Trophoblast cell (in vitro differentiated cells and primary cell): Measurements from ENCODE around the gene POMT2.

Experiments
- DNase-seq, 2 donors: peaks; one replicate each; pipeline ENCODE4 v3.0.0-alpha.2; 2016
- H2AFZ ChIP-seq: 2 replicates; pipeline ENCODE4 v1.6.1; 2013; ENCODE audit warnings: low read length, moderate library complexity, mild to moderate bottlenecking; ENCODE audit not compliant: insufficient read depth, poor library complexity
- H2AK5ac ChIP-seq: 2 replicates; pipeline ENCODE4 v1.6.1; 2013; ENCODE audit warnings: mild to moderate bottlenecking, low read length
- H2BK120ac ChIP-seq: 2 replicates; pipeline ENCODE4 v1.6.1; 2013; ENCODE audit warnings: low read length, mild to moderate bottlenecking, moderate library complexity; ENCODE audit not compliant: insufficient read depth, poor library complexity
- H2BK12ac ChIP-seq: 2 replicates; pipeline ENCODE4 v1.6.1; 2013; ENCODE audit warnings: mild to moderate bottlenecking, low read length, moderate library complexity
- H2BK5ac ChIP-seq: 2 replicates; pipeline ENCODE4 v1.6.1; 2013; ENCODE audit warnings: low read length, low read depth, moderate library complexity, mild to moderate bottlenecking; ENCODE audit not compliant: poor library complexity
- H3K14ac ChIP-seq: 2 replicates; pipeline ENCODE4 v1.6.1; 2013; ENCODE audit warnings: mild to moderate bottlenecking, low read length
- H3K18ac ChIP-seq: 2 replicates; pipeline ENCODE4 v1.6.1; 2013; ENCODE audit warnings: mild to moderate bottlenecking, low read length
- H3K23ac ChIP-seq: 2 replicates; pipeline ENCODE4 v1.6.1; 2013; ENCODE audit warnings: low read length
- H3K27ac ChIP-seq: 2 replicates; pipeline ENCODE4 v1.5.1; 2013; ENCODE audit warnings: low read depth, mild to moderate bottlenecking, inconsistent platforms, low read length, moderate library complexity
- H3K27me3 ChIP-seq: 2 replicates; pipeline ENCODE4 v1.6.1; 2013; ENCODE audit warnings: inconsistent platforms, mild to moderate bottlenecking, low read length, moderate library complexity; ENCODE audit not compliant: insufficient read depth
- H3K36me3 ChIP-seq, 2 experiments: 1 replicate in 1 of 2; 2 replicates in 1 of 2; pipeline ENCODE4 v1.6.1; 2013; ENCODE audit warnings: low read length in 2 of 2, mild to moderate bottlenecking in 2 of 2, moderate library complexity in 1 of 2; ENCODE audit not compliant: insufficient read depth in 2 of 2, control insufficient read depth in 1 of 2
- H3K4ac ChIP-seq: 2 replicates; pipeline ENCODE4 v1.6.1; 2013; ENCODE audit warnings: low read depth, mild to moderate bottlenecking, low read length, moderate library complexity
- H3K4me1 ChIP-seq, 2 experiments: 1 replicate in 1 of 2; 2 replicates in 1 of 2; pipeline ENCODE4 v1.6.1; 2013; ENCODE audit warnings: low read length in 2 of 2, mild to moderate bottlenecking in 2 of 2, moderate library complexity in 1 of 2; ENCODE audit not compliant: insufficient read depth in 2 of 2, control insufficient read depth in 1 of 2
- H3K4me2 ChIP-seq: 2 replicates; pipeline ENCODE4 v1.6.1; 2013; ENCODE audit warnings: inconsistent platforms, mild to moderate bottlenecking, low read length, moderate library complexity
- H3K4me3 ChIP-seq: 2 replicates; pipeline ENCODE4 v1.5.1; 2013; ENCODE audit warnings: mild to moderate bottlenecking, low read depth, low read length, inconsistent platforms
- H3K79me1 ChIP-seq: one replicate; pipeline ENCODE4 v1.6.1; 2013; ENCODE audit warnings: low read length
- H3K79me2 ChIP-seq: 2 replicates; pipeline ENCODE4 v1.6.1; 2013; ENCODE audit warnings: low read length, mild to moderate bottlenecking; ENCODE audit not compliant: control insufficient read depth, insufficient read depth, poor library complexity
- H3K9ac ChIP-seq: 2 replicates; pipeline ENCODE4 v1.6.1; 2013; ENCODE audit warnings: mild to moderate bottlenecking, low read length
- H3K9me3 ChIP-seq: 2 replicates; pipeline ENCODE4 v1.6.1; 2013; ENCODE audit warnings: low read depth, mild to moderate bottlenecking, control low read depth, inconsistent platforms, low read length; ENCODE audit not compliant: insufficient read depth
- H4K12ac ChIP-seq: 2 replicates; pipeline ENCODE4 v1.6.1; 2013; ENCODE audit warnings: low read depth, mild to moderate bottlenecking, low read length, moderate library complexity
- H4K8ac ChIP-seq: 2 replicates; pipeline ENCODE4 v1.6.1; 2013; ENCODE audit warnings: low read depth, mild to moderate bottlenecking, low read length, moderate library complexity
- H4K91ac ChIP-seq: one replicate; pipeline ENCODE4 v1.6.1; 2013; ENCODE audit warnings: low read depth, mild to moderate bottlenecking, low read length, moderate library complexity
- WGBS: extraction: QIAGEN DNeasy Blood & Tissue Kit; methylation state at CpG from one replicate; pipeline ENCODE4 v1.1.7; 2013; ENCODE audit warnings: missing lambda C conversion rate; ENCODE audit not compliant: insufficient read length, insufficient coverage; ENCODE audit errors: extremely low coverage; 5-methylcytosine and 5-hydroxymethylcytosine counted together

Gene POMT2

DNA sequence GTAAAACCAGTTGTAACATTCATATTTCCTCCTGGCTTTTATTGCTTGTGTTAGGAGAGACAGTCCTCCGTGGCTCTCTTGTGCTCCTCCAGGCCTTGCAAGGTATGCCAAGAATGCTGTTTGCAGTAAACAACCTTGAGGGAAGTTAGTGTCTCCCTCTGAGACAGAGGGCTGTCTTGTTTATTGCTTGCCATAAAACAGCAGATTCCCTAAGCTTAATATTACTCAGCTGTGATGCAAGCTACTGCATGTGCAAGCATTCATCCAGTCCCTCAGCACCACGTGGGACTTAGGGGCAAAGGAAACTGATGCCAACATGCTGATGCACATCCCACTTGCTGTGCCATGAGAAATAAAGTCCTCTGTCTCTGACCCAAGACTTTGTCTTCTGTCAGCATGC lies 6.6 kb downstream of the POMT2 start:
- no peak overlapping the region for H3K23ac ChIP-seq
- no peaks in the 10 kb centered on the region for H3K27me3 ChIP-seq
- H3K4me1 ChIP-seq: peaks cover 22% of the 10 kb centered on the region in 2 experiments
- no CpG with 5 or more reads among the region's 2 CpGs for WGBS
- H3K9me3 ChIP-seq: no peaks in the 10 kb centered on the region
- peaks cover 4% of the 10 kb centered on the region for H3K79me2 ChIP-seq
- H4K8ac ChIP-seq: no peak overlapping the region
- peak overlapping the region; percentile 59 for H2BK5ac ChIP-seq
- no peak overlapping the region for H4K12ac ChIP-seq
- no peaks in the 10 kb centered on the region for H3K36me3 ChIP-seq
- DNase-seq: peak; percentile 41 to 82
- no peak overlapping the region for H2BK12ac ChIP-seq
- H3K4me3 ChIP-seq: no peak overlapping the region
- H2AK5ac ChIP-seq: no peak overlapping the region
- no peak overlapping the region for H2AFZ ChIP-seq
- no peak overlapping the region for H3K9ac ChIP-seq
- peak overlapping the region; percentile 81 for H4K91ac ChIP-seq
- H3K4me2 ChIP-seq: peak overlapping the region; percentile 28
- peaks cover 21% of the 10 kb centered on the region for H3K79me1 ChIP-seq
- peak overlapping the region; percentile 85 for H3K27ac ChIP-seq
- H3K4ac ChIP-seq: no peak overlapping the region
- H3K18ac ChIP-seq: no peak overlapping the region
- H3K14ac ChIP-seq: no peak overlapping the region
- peak overlapping the region; percentile 8 for H2BK120ac ChIP-seq

GRCh38 chr14:77313371-77313770 lies 7.3 kb downstream of the POMT2 start:
- H3K4me3 ChIP-seq: no peak overlapping the region
- peaks cover 4% of the 10 kb centered on the region for H3K79me2 ChIP-seq
- no peaks in the 10 kb centered on the region for H3K9me3 ChIP-seq
- H3K4me2 ChIP-seq: no peak overlapping the region
- H3K79me1 ChIP-seq: peaks cover 21% of the 10 kb centered on the region
- H3K14ac ChIP-seq: peak overlapping the region; percentile 58
- H3K27me3 ChIP-seq: no peaks in the 10 kb centered on the region
- no peak overlapping the region for H4K12ac ChIP-seq
- peak overlapping the region; percentile 85 for H3K27ac ChIP-seq
- H2BK120ac ChIP-seq: peak overlapping the region; percentile 8
- H4K8ac ChIP-seq: no peak overlapping the region
- no peak overlapping the region for H3K23ac ChIP-seq
- H4K91ac ChIP-seq: peak overlapping the region; percentile 78
- peak overlapping the region; percentile 16 for H3K4ac ChIP-seq
- H3K4me1 ChIP-seq: peaks cover 22% of the 10 kb centered on the region in 2 experiments
- H2BK12ac ChIP-seq: peak overlapping the region; percentile 74
- no peak overlapping the region for H3K18ac ChIP-seq
- no peak overlapping the region for H3K9ac ChIP-seq
- no peak overlapping the region for H2AFZ ChIP-seq
- H2BK5ac ChIP-seq: peak overlapping the region; percentile 61
- no peak overlapping the region for H2AK5ac ChIP-seq
- WGBS: no CpG with 5 or more reads among the region's 1 CpG
- peak in 1 of 2 donors; percentile 10 for DNase-seq
- H3K36me3 ChIP-seq: no peaks in the 10 kb centered on the region

DNA sequence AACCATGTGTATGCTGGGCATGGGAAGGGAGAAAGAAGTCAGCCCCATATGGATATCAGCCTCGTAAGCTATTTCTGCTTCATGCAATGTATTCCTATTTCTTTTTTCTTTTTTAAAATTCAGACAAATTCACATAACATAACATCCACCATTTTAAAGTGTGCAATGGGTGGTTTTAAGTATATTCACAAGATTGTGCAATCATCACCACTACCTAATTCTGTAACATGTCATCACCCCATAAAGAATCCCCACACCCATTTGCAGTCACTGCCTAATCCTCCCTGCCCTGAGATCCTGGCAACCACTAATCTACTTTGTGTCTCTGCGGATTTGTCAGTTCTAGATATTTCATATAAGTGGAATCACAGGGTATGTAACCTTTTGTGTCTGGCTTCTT lies 9.5 kb downstream of the POMT2 start:
- no peaks in the 10 kb centered on the region for H3K36me3 ChIP-seq
- no peak overlapping the region for H3K14ac ChIP-seq
- H3K79me2 ChIP-seq: peaks cover 4% of the 10 kb centered on the region
- no peaks in the 10 kb centered on the region for H3K27me3 ChIP-seq
- H4K8ac ChIP-seq: no peak overlapping the region
- no CpG with 5 or more reads among the region's 2 CpGs for WGBS
- H2BK12ac ChIP-seq: no peak overlapping the region
- H3K79me1 ChIP-seq: peaks cover 32% of the 10 kb centered on the region
- H3K4me2 ChIP-seq: no peak overlapping the region
- no peak overlapping the region for H2AFZ ChIP-seq
- no peak overlapping the region for H3K27ac ChIP-seq
- H3K18ac ChIP-seq: no peak overlapping the region
- H2BK120ac ChIP-seq: no peak overlapping the region
- no peak overlapping the region for H3K23ac ChIP-seq
- H3K9ac ChIP-seq: no peak overlapping the region
- no peak overlapping the region for H4K12ac ChIP-seq
- H3K4me1 ChIP-seq: peaks cover 31 to 34% of the 10 kb centered on the region in 2 experiments
- no peak overlapping the region for H3K4me3 ChIP-seq
- H3K4ac ChIP-seq: no peak overlapping the region
- no peak overlapping the region for H2BK5ac ChIP-seq
- no peaks in the 10 kb centered on the region for H3K9me3 ChIP-seq
- no peak overlapping the region for H2AK5ac ChIP-seq
- DNase-seq: no peak
- no peak overlapping the region for H4K91ac ChIP-seq

DNA sequence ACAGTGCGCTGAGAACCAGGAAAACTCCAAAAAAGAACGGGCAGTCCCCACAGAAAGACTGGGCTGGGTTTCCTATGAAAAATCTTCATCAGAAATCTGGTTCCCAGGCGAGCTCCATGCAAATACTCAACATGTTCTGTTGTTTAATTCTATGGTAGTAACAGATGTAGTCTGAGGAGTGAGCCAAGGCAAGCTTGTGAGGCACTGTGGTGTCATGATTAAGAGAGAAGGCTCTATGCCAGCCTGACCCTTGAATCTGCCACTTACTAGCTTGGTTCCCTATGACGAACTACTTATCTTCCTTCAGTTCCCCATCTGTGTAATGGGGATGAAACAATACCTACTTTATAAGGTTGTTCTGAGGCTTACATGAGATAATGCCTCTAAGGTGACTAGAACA lies 10.7 kb downstream of the POMT2 start:
- H3K27me3 ChIP-seq: no peaks in the 10 kb centered on the region
- peaks cover 2 to 6% of the 10 kb centered on the region in 2 experiments for H3K36me3 ChIP-seq
- H2BK5ac ChIP-seq: no peak overlapping the region
- H4K12ac ChIP-seq: no peak overlapping the region
- no peak overlapping the region for H3K9ac ChIP-seq
- H3K4me1 ChIP-seq: peaks cover 31 to 36% of the 10 kb centered on the region in 2 experiments
- no peak overlapping the region for H3K4ac ChIP-seq
- H3K9me3 ChIP-seq: no peaks in the 10 kb centered on the region
- no peak overlapping the region for H4K91ac ChIP-seq
- no peak overlapping the region for H3K23ac ChIP-seq
- no peak overlapping the region for H3K18ac ChIP-seq
- no peak overlapping the region for H3K27ac ChIP-seq
- peak overlapping the region; percentile 52 for H2BK12ac ChIP-seq
- H3K4me3 ChIP-seq: no peak overlapping the region
- no peak overlapping the region for H4K8ac ChIP-seq
- H2AFZ ChIP-seq: no peak overlapping the region
- H3K79me2 ChIP-seq: peaks cover 3% of the 10 kb centered on the region
- peak overlapping the region; percentile 49 for H2AK5ac ChIP-seq
- H3K4me2 ChIP-seq: no peak overlapping the region
- H3K14ac ChIP-seq: no peak overlapping the region
- no CpG with 5 or more reads among the region's 4 CpGs for WGBS
- peaks cover 32% of the 10 kb centered on the region for H3K79me1 ChIP-seq
- no peak overlapping the region for H2BK120ac ChIP-seq
- no peak for DNase-seq
